ENCODE measurements around the gene HCN3.
"Not testable (repeated sequence)": the region's sequence is repeated elsewhere in the genome, so short reads cannot be mapped to it uniquely, and the experiment has no call there.

Gene HCN3

DNA sequence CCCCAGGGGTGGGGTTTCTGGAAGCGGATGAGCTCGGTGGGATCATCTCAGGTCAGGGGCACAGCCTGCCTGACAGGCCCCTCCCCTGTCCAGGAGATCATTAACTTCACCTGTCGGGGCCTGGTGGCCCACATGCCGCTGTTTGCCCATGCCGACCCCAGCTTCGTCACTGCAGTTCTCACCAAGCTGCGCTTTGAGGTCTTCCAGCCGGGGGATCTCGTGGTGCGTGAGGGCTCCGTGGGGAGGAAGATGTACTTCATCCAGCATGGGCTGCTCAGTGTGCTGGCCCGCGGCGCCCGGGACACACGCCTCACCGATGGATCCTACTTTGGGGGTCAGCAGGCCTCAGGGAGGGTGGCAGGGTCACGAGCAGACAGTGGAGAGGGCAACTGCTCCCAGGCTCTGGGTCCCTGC lies 8.4 kb downstream of the HCN3 start:
- no peak for DNase-seq

DNA sequence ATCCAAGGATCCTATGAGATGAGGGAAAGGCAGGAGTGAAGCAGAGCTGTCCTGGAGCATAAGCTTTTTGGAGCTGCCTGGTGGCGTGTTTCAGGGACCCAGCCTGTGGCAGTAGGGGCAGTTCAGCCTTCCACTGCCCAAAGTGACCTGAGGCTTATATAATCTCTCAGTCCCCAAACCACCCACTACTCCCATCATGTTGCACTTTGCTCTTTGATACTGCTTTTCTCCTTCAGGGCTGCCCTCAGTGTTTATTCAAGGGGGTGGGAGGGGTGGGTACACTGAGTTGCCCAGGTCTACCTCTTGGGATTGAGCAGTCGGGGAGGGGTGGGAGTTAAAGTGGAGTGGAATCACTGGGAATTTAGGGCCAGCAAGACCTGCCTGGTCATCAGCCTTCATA lies 9.3 kb downstream of the HCN3 start:
- DNase-seq = no peak

DNA sequence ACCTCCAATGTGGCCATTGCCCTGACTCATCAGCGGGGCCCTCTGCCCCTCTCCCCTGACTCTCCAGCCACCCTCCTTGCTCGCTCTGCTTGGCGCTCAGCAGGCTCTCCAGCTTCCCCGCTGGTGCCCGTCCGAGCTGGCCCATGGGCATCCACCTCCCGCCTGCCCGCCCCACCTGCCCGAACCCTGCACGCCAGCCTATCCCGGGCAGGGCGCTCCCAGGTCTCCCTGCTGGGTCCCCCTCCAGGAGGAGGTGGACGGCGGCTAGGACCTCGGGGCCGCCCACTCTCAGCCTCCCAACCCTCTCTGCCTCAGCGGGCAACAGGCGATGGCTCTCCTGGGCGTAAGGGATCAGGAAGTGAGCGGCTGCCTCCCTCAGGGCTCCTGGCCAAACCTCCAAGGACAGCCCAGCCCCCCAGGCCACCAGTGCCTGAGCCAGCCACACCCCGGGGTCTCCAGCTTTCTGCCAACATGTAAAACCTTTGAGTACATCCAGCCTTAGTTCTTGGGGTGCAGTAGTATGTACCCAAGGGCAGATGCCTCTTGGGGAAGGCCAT lies 10.8 kb downstream of the HCN3 start:
- DNase-seq = no peak

DNA sequence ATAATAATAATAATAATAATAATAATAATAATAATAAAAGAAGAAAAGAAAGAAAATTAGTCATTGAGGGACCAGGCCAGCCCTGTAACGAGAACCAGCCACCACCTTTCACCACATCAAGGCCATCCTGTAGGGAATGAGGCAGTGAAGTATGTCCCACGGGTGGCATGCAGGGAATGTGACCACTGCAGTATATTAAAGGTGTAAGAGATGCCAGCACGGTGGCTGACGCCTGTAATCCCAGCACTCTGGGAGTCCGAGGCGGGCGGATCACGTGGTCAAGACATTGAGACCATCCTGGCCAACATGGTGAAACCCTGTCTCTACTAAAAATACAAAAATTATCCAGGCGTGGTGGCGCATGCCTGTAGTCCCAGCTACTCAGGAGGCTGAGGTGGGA lies 13.7 kb downstream of the HCN3 start:
- DNase-seq = not testable (repeated sequence)

DNA sequence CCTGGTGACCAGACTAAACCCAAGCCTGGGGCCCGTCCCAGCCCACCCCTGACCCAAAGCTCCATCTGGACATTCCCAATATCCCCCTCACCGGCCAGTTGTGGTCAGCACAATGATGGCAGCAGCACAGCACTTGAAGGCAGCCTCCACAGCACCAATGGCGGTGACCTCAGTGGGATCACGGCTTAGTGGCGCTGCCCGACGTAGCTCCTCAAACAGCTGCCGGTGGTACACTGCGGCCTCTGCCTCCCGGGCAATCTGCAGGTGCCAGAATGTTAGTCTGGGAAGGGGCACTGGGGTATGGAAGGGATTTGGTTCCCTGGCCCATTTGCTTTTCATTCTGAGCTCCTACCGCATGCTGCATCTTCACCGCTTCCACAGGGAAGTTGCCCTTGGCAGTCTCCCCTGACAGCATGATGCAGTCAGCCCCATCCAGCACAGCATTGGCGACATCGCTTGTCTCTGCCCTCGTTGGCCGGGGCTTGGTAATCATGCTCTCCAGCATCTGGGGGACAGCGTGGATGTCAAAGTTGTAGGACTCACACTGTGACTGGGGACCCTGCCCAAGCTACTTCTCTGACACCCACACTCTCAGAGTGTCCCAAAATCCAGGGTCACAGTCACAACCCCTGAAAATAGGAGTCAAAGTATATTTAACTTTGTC lies 16.0 kb downstream of the HCN3 start:
- no peak for DNase-seq

DNA sequence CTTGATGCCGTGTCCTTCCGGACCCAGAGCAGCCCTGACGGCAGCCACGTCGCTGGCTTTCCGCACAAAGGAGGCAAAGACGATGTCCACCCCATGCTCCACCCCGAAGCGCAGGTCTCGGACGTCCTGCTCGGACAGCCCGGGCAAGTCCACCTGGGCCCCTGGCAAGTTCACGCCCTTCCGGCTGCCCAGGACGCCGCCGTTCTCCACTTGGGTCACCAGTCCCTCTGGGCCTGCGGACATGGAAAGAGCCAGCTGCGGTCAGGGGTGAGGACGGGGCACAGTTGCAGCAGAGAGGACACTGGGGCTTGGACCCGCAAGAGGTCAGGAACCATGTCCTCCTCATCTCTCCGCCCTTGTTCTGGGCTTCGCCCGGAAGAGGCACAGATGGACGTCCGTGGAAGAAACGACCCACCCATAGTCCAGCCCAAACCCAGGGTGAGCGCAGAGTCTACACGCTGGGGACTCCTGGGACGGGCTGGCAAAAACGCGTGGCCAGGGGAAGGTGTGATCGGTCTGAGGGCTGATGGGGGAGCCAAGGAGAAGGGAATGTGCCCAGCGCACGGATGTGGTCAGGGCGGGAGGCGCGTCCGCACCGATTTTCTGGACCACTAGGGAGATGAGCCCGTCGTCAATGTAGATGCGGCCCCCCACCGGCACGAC lies 17.4 kb downstream of the HCN3 start:
- DNase-seq = no peak

DNA sequence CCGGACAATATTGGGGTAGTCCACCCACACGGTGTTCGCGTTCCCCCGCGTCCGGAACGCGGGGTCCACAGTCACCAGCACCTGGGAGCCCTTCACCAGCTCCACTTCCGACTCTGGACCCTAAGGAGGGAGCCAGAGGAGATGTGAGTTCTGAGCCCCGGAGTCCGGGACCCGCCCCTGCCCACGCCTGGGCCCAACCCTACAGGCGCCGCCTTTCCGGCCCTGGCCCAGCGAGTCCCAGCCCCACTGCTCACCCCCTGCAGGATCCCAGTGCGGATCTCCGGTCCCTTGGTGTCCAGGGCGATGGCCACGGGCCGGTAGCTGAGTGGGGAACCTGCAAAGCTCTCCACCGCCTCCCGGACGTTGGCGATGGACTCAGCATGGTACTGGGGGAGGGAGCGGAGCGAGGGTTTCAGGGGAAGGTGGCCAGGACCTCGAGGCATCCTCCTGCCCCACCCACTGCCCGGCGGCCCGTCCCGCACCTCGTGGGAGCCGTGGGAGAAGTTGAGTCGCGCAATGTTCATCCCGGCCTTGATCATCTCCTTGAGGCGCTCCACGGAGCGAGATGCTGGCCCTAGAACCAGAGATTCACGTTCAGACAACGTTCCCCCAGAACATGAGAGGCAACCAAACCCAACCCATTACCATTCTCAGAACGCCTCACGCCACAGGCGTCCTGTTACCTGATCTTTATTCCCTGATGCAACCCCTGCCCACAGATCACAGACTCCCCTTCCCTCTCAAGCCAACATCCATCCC lies 18.1 kb downstream of the HCN3 start:
- no peak for DNase-seq

DNA sequence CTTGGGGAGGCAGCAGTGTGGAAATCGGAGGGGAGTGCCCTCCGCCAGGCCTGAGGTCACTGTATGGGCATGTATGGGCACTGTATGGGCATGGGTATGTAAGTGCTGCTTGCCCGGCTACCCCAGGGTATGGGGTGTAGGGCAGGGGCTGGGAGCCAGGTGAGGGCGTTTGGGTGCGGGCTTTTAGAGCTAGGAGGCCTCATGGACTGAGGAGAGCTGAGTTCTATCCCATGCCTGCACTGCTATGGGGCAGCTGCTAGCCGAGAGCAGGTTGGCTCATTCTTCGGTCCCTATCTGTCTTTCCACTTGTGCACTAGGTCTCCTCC lies 18.6 kb downstream of the HCN3 start:
- DNase-seq = no peak

DNA sequence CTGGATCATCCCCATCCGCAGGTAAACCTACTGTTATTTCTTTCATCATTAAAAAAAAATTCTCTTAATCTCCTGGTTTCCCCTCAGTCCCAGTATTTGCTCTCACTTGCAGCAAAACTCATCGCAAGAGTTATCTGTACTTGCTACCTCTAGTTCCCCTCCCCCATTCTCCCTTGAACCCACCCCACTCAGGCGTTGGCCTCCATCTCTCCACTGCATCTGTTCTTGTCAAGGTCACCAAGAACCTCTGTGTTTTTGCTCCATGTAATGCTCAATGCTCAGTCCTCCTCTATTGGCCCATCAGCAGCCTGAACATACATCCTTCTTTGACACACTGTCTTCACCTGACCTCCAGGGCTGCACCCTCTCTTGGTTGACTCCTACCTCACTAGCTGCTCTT lies 19.4 kb downstream of the HCN3 start:
- no peak for DNase-seq

DNA sequence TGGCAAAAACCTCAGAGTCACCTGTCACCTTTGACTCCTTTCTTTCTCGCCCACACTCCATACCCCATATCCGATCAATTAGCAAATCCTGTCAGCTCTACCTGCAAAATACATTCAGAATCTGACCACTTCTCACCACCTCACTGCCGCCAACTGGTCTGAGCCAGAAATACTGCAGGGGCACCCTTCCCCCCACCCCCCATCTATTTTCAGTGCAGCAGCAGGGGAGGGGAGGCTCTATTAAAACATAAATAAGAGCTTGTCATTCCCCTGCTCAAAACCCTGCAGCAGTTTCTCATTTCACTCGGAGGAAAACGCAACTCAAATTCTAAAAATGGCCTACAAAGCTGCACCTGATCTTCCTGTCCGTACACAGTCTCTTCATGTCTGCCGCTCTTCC lies 20.1 kb downstream of the HCN3 start:
- no peak for DNase-seq

DNA sequence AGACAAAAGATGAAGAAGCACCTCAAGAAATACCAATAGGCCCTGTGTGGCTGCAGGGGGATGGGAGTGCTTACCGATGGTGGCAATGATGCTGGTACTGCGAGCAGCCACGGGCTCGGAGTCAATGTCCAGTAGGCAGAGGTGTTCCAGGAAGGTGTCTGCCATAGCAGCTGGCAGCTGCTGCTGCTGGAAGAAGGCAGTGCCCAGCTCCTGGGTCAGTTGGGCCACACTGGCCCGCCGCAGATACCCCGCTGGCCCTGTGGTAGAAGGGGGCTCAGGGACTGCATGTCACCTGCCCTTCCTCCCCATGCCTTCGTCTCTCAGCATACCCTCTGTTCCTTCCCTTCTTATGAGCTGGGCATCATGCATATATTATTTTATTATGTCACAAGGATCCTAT lies 22.8 kb downstream of the HCN3 start:
- no peak for DNase-seq

DNA sequence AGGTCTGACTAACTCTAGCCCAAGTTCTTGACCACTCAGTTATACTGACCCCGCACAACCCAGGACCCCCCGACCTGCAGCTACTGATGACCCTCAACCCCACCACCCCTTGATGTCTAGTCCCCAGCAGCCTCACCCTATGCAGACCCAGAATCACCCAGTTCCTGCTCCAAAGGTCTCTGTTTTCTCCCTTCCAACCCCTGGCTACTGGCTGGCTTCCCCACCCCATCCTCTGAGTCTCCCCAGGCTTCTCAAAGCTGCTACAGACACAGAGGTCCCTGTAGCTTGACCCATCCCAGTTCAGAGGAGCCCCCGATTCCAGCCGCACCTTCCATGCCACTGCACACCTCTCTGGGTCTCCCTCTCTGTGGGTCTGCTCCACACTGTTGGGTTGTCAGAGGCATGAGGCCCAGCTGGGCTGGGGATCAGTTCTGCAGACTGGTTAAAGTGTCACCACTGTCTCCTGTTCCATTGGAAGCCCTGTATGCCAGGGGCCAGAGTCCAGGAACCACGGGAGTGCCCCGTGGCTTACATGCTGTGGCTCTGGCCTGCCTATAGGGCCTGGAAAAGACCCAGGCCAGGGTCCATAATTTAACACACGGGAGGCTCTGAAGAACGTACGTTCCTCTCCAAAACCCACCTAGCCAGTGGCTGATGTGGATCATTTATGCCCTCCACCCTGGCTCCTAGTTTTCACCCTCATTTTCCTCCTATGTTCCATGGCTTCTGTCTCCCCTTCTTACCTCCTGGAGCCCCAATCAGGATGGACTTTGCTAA lies 23.5 kb downstream of the HCN3 start:
- DNase-seq = no peak

DNA sequence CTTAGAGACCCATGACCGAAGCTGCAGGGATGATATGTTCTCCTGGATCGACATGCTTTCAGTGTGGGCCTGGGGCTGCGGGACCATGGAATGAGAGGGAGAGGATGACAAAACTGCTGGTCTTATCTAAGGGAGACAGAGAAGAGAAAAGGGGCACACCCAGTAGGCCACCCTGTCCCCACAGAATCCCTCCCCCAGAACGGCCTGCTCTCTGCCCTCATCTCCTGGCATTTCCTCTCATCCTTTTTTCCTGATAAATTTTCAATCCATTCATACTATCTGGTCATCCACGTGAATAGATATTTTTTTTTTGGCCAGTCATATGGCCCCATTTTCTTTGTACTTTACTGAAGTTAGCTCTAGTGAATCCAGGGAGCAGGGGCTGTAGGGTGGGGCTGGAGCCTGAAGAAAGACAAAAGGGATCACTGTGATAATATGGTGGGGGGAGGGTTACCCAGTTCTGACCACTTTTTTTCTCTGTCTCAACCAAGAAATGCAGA lies 24.1 kb downstream of the HCN3 start, which contains the start of gene PKLR:
Gene PKLR, minus strand, starts transcription at position 97 of the 500 bp plus-strand sequence. Its CDS starts 43 bp downstream, at position 54.
- DNase-seq = no peak

DNA sequence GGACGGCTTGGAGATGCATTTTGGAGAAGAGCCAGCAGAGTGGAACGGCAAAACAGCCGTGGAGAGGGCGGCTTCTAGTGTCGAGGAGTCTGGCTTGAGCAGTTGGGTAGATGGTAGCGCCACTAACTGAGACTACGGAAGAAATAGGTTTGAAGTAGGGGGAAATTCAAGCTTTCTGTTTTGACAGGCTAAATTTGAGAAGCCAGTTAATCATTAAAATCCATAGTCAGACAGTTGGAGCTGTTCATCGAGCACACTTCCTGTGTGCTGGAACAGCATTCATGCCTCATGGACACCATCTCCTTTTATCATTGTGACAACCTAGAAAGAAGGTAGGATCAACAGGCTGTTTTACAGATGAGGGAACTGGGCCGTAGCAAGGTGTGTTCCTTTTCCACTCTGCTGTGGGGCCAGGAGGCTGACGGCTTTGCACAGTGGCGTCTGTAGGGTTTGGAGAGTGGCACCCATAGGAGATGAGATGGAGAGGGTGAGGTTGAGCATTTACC lies 27.3 kb downstream of the HCN3 start:
- no peak for DNase-seq

DNA sequence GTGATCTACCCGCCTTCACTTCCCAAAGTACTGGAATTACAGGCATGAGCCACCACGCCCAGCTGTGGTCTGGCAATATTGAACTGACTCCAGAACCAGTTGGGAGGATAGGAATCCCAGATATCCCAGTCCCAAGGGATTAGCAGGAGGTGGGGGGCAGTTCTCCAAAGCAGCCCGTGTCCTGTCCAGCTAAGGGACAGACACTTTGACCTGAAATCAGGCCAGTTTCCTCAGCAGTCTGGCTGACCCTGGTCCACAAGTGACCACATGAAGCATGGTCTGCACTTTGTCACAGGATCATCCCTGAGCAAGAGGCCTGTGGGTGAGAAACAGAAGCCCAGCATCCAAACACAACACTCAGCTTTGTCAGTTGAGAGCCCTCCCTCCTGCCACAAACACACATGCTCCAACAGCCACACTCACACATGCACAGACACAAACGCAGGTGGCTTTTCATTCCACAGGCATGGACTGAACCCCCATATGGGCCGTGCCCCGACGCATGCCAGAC lies 28.7 kb downstream of the HCN3 start:
- DNase-seq = no peak

DNA sequence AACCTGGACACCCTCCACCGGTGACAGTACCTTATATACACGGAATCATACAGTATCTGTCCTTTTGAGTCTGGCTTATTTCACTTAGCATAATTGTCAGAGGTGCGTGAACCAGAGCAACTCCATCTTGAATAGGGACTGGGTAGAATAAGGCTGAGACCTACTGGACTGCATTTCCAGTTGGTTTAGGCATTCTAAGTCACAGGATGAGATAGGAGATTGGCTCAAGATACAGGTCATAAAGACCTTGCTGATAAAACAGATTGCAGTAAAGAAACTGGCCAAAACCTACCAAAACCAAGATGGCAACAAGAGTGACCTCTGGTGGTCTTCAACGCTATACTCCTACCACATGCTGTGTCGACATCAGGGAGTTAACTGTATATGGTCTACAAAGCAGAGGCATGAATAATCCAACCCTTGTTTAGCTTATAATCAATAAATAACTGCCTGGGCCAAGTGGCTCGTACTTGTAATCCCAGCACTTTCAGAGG lies 30.0 kb downstream of the HCN3 start:
- peak; percentile 32 for DNase-seq

DNA sequence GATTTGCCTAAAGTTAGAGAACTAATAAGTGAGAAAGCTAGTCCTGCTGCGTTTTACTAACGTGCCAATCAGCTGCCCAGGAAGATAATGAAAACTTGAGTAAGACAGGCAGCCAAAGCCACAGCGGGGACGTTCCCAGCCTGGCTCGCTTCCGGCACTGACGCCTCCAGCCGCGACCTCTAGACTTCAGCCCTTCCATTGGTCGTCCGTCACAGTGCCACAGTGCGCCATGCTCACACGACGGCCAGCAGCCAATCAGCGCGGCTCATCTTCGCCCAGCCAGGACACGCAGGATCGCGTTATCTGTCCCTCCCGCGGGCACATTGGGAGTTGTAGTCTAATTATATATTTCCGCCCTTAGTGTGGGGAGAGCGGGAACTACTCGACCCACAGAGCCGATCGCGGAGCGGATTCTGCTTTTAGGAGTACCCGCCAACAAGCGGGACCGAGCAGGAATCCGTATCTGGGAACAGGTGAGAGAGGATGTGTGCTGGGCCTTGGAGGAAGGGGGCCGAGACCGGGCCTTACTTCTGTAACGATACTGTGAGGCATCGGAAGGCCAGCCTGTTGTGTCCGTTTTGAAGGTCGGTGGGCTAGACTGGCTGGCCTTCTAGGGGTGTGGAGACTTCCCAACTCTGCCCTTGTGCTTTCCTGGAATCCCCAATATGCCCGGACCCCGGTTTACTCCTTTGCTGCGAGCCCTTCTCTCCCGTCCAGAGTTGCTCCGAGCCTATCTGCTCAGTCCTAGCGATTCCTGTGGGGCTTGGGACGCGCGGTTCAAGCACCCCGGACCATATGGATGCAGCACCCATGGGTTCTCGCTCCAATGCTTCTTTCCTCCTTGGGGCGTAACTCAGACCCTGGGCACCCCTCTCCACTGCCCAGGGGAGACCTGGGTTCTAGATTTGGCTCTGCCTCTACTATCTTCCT lies 31.5 kb downstream of the HCN3 start, which contains the start of gene FDPS:
Gene FDPS, plus strand, starts transcription at position 374 of the 930 bp plus-strand sequence. CDS start 924 bp downstream, outside the sequence.
- DNase-seq = peak; percentile 100

DNA sequence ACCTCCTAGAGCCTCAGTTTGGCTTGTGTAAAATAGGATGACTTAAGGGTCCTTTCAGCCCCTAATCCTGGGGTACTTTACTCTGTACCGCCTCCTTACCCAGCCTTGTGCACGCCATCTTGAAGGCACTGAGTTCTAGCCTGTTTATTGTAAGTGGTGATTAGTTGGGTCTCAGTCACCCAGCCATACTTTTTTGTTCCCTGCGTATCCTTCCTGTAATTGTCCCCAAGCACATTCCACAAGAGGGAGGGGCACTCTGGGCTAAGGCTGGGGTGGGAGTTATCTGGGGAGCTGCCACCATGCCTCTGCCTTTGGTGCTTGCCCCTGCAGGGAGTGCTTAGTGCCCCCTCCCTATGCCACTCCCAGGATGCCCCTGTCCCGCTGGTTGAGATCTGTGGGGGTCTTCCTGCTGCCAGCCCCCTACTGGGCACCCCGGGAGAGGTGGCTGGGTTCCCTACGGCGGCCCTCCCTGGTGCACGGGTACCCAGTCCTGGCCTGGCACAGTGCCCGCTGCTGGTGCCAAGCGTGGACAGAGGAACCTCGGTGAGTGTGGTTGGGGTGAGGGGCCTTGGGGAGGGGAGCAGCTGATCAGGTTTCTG lies 32.3 kb downstream of the HCN3 start:
- DNase-seq = peak; percentile 64

DNA sequence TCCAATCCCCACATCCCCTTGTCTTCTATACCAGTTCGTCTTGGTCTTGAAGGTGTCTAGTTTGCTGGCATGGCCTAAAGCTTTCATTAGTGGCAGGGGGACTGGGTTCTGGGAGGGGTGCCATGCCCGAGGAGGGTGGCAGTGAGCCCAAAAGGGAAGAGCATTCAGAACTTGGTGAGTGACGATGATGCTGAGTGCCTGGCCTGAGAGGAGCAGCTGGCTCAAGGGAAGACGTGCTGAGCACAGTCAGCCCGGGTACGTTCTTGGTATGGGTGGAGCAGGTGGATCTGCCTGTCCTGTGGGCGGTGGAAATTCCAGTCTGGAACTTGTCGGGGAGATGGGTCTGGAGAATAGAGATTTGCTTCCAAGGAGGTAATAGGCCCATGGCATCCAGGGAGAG lies 36.0 kb downstream of the HCN3 start:
- DNase-seq = no peak

DNA sequence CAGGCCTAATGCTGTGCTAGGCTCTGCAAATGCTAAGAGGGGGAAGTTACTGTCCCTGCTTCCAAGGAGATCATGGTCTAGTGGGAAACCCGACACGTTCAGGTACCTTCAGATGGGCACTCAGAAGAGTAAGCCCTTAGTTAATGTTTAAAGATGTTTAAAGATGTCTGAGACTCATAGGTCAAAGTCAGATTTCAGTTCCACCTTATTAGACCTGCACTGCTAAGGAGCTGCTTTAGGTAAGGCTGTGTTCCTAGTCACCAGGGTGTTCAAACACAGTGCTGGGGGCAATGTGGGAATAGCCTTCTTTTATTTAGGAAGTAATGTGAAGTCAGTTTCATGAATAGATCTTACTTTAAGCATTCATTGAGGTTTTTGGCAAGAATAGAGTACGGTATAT lies 39.7 kb downstream of the HCN3 start:
- DNase-seq = no peak

DNA sequence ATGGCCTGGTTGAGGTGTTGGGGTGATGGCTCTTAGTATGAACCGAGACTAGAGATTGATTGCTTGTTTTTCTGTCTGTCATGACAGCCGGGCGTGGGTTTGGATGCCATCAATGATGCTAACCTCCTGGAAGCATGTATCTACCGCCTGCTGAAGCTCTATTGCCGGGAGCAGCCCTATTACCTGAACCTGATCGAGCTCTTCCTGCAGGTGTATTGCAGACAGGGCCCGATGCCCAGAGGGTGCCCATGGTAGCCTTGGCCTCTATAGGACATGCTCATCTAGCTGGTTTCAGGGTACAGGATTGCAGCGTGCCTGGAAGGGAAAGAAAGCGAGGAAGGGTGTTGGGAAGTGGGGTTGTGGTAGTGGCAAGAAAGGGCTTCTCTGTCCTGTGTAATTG lies 40.8 kb downstream of the HCN3 start:
- DNase-seq = no peak
